ENCODE measurements around the gene FLNA.
A peak's percentile ranks its signal among the peaks of the same experiment; 100 is the strongest.

FLNA gene

GRCh38 chrX:154372612-154373022 lies 1.8 kb downstream of the FLNA start:
- DNase-seq: no peak

- no peak for DNase-seq
Measured at GRCh38 chrX:154371789-154372300, 2.6 kb downstream of the FLNA start.

GRCh38 chrX:154371017-154371788 lies 3.2 kb downstream of the FLNA start:
- DNase-seq: peak; percentile 76 to 87

GRCh38 chrX:154370300-154371016 lies 4.0 kb downstream of the FLNA start:
- no peak for DNase-seq

GRCh38 chrX:154369449-154370299 lies 4.8 kb downstream of the FLNA start:
- DNase-seq: peak; percentile 3 to 13

- no peak for DNase-seq
Measured at GRCh38 chrX:154368630-154369448, 5.6 kb downstream of the FLNA start.

- DNase-seq: no peak
Measured at GRCh38 chrX:154367474-154368308, 6.7 kb downstream of the FLNA start.

GRCh38 chrX:154366666-154367055 lies 7.8 kb downstream of the FLNA start:
- DNase-seq: no peak

- DNase-seq: no peak
Measured at GRCh38 chrX:154365997-154366665, 8.3 kb downstream of the FLNA start.

GRCh38 chrX:154365052-154365600 lies 9.3 kb downstream of the FLNA start:
- DNase-seq: no peak

- DNase-seq: no peak
Measured at GRCh38 chrX:154363706-154364439, 10.6 kb downstream of the FLNA start.

GRCh38 chrX:154362085-154362742 lies 12.2 kb downstream of the FLNA start:
- no peak for DNase-seq

GRCh38 chrX:154360155-154360713 lies 14.2 kb downstream of the FLNA start:
- no peak for DNase-seq

- no peak for DNase-seq
Measured at GRCh38 chrX:154359362-154360154, 14.9 kb downstream of the FLNA start.

- DNase-seq: no peak
Measured at GRCh38 chrX:154358829-154359228, 15.6 kb downstream of the FLNA start.

- DNase-seq: no peak
Measured at GRCh38 chrX:154358011-154358410, 16.4 kb downstream of the FLNA start.

- DNase-seq: no peak
Measured at GRCh38 chrX:154357205-154357604, 17.2 kb downstream of the FLNA start.

- DNase-seq: no peak
Measured at GRCh38 chrX:154356596-154356995, 17.8 kb downstream of the FLNA start.

Measured in SHP77 (cell line).